NT2/D1 (cell line): ENCODE measurements around the gene CHCHD6.

Source experiments
- YY1 ChIP-seq: IDR thresholded peaks from 2 replicates; pipeline ENCODE4 v1.6.1; 2011; ENCODE audit not compliant: insufficient read length, insufficient read depth
- ZNF274 ChIP-seq: IDR thresholded peaks from 2 replicates; pipeline ENCODE4 v1.6.1; 2011; ENCODE audit warnings: mild to moderate bottlenecking, low read depth, low read length

DNA sequence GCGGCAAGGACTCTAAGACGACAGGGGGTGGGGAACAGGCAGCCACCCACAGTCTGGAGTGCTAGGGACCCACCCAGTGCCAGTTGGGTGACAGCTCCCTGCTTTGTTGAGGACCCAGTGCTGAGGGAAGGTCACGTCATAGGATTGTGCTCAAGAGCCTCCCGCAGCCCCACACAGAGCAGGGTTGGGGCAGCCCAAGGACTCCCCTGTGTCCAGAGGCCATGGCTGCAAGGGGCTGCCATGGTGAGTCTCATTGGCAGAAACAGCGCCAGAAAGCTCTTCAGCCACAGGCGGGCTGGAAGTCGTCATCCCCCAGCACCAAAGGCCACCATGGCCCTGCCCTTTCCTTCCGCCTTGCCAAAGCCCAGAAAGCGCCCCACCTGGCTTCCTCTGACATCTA is 241.9 kb downstream of the CHCHD6 start:
- TF ChIP-seq ZNF274 (no peak), YY1 (no peak)
